GM12878 (cell line): ENCODE results near the gene IL18R1. TPM values are rescaled to one million over a fixed set of nuclear protein-coding genes. Genes with fewer than 3 reads are reported as not detected.

Experiments
- microRNA-seq: library from miRNA; unstranded; fragments of <30 nt; microRNA quantifications from one replicate; pipeline ENCODE4, GENCODE V29; 2018
- polyA plus RNA-seq, 11 experiments: library from polyadenylated mRNA; depleted of rRNA in 4 of 11; unstranded in 6 of 11; stranded (reverse) in 5 of 11; fragments of >200 nt; fragmentation: Nextera tagmentation in 4 of 11; fragmentation: Illumina TruSeq in 1 of 11; extraction: Ambion mirVana in 4 of 11; extraction: Trizol in 1 of 11; gene quantifications; 1 replicate in 1 of 11; 2 replicates in 10 of 11; pipeline versions ENCODE4 v1.2.1 to v1.2.3, GENCODE V29; 2011 to 2016; ENCODE audit warnings: inconsistent platforms in 2 of 11, missing spikeins in 2 of 11, low read depth in 1 of 11
- small RNA-seq: library from RNA; depleted of rRNA; stranded (forward); fragments of <200 nt; gene quantifications from one replicate; pipeline ENCODE3, GENCODE V24; 2014
- total RNA-seq, 4 experiments: library from RNA; depleted of rRNA in 3 of 4; stranded (reverse); fragments of >200 nt in 3 of 4; fragmentation: Illumina TruSeq in 1 of 4; extraction: Trizol in 1 of 4; gene quantifications; 2 replicates each; pipeline versions ENCODE4 v1.2.1 to v1.2.3, GENCODE V29; 2013 to 2021

IL18R1 gene
- total and polyA plus RNA-seq, 10 of the 15 experiments (the other 5 are each of a cell fraction or from before 2014, with no cell fraction given): 3.5 to 15.5 (median 11.1) TPM

Small RNAs within 50 kb of the gene (microRNA-seq; reads per million reads assigned to microRNA genes)
- 1.3 reads per million for gene MIR4772

Small RNAs within 50 kb of the gene (small RNA-seq; reads per million reads assigned to genes)
- gene MIR4772: 1.1 reads per million, percentile 36 among the genes with 10 or more reads in this experiment

Other genes starting within 250 kb of the IL18R1 start
- 0.17 and 0.33 TPM in 2 replicates for gene IL1R1, start 213.1 kb upstream of the IL18R1 start, total RNA-seq (2014; rRNA removed)
- gene IL1R1, start 213.1 kb upstream of the IL18R1 start, total RNA-seq (2014; rRNA removed; fragmentation: Illumina TruSeq; extraction: Trizol): 0.32 and 0.45 TPM in 2 replicates
- gene IL1R1, start 213.1 kb upstream of the IL18R1 start, total RNA-seq (2021): 0.61 and 1.1 TPM in 2 replicates
- 13.2 and 19.9 TPM in 2 replicates for gene IL1R1, start 213.1 kb upstream of the IL18R1 start, polyA plus RNA-seq (2011; rRNA removed)
- gene IL1R1, start 213.1 kb upstream of the IL18R1 start, polyA plus RNA-seq (2014; fragmentation: Illumina TruSeq; extraction: Trizol): 0.81 and 0.86 TPM in 2 replicates
- gene IL1R1, start 213.1 kb upstream of the IL18R1 start, polyA plus RNA-seq (2014; fragmentation: Nextera tagmentation; extraction: Ambion mirVana): under 1 TPM; 0.18 to 0.24 TPM
- 0.32 and 0.42 TPM in 2 replicates for gene IL1R1, start 213.1 kb upstream of the IL18R1 start, polyA plus RNA-seq (2014; rRNA removed)
- gene IL1R1, start 213.1 kb upstream of the IL18R1 start, polyA plus RNA-seq (2016; fragmentation: Nextera tagmentation; extraction: Ambion mirVana): under 1 TPM; 0.62 to 0.79 TPM
- gene IL1RL2, start 168.8 kb upstream of the IL18R1 start, total RNA-seq (2014; rRNA removed): not detected in 2 replicates
- not detected in 2 replicates for gene IL1RL2, start 168.8 kb upstream of the IL18R1 start, total RNA-seq (2014; rRNA removed; fragmentation: Illumina TruSeq; extraction: Trizol)
- gene IL1RL2, start 168.8 kb upstream of the IL18R1 start, total RNA-seq (2021): not detected in 2 replicates
- not detected in 2 replicates for gene IL1RL2, start 168.8 kb upstream of the IL18R1 start, polyA plus RNA-seq (2011; rRNA removed)
- not detected in 2 replicates for gene IL1RL2, start 168.8 kb upstream of the IL18R1 start, polyA plus RNA-seq (2014; fragmentation: Illumina TruSeq; extraction: Trizol)
- gene IL1RL2, start 168.8 kb upstream of the IL18R1 start, polyA plus RNA-seq (2014; fragmentation: Nextera tagmentation; extraction: Ambion mirVana): not detected
- gene IL1RL2, start 168.8 kb upstream of the IL18R1 start, polyA plus RNA-seq (2014; rRNA removed): not detected in 2 replicates
- gene IL1RL2, start 168.8 kb upstream of the IL18R1 start, polyA plus RNA-seq (2016; fragmentation: Nextera tagmentation; extraction: Ambion mirVana): not detected
- gene IL1RL1, start 44.2 kb upstream of the IL18R1 start, total RNA-seq (2014; rRNA removed): not detected in 2 replicates
- gene IL1RL1, start 44.2 kb upstream of the IL18R1 start, total RNA-seq (2014; rRNA removed; fragmentation: Illumina TruSeq; extraction: Trizol): not detected in 2 replicates
- gene IL1RL1, start 44.2 kb upstream of the IL18R1 start, total RNA-seq (2021): 0.18 TPM in 1 of 2 replicates, not detected in the other
- 0.06 and 0.08 TPM in 2 replicates for gene IL1RL1, start 44.2 kb upstream of the IL18R1 start, polyA plus RNA-seq (2011; rRNA removed)
- not detected in 2 replicates for gene IL1RL1, start 44.2 kb upstream of the IL18R1 start, polyA plus RNA-seq (2014; fragmentation: Illumina TruSeq; extraction: Trizol)
- gene IL1RL1, start 44.2 kb upstream of the IL18R1 start, polyA plus RNA-seq (2014; fragmentation: Nextera tagmentation; extraction: Ambion mirVana): not detected
- gene IL1RL1, start 44.2 kb upstream of the IL18R1 start, polyA plus RNA-seq (2014; rRNA removed): not detected in 2 replicates
- gene IL1RL1, start 44.2 kb upstream of the IL18R1 start, polyA plus RNA-seq (2016; fragmentation: Nextera tagmentation; extraction: Ambion mirVana): not detected
- 0.65 and 0.85 TPM in 2 replicates for gene IL18RAP, start 67.4 kb downstream of the IL18R1 start, total RNA-seq (2014; rRNA removed)
- 1.0 and 1.3 TPM in 2 replicates for gene IL18RAP, start 67.4 kb downstream of the IL18R1 start, total RNA-seq (2014; rRNA removed; fragmentation: Illumina TruSeq; extraction: Trizol)
- 0.54 and 1.4 TPM in 2 replicates for gene IL18RAP, start 67.4 kb downstream of the IL18R1 start, total RNA-seq (2021)
- gene IL18RAP, start 67.4 kb downstream of the IL18R1 start, polyA plus RNA-seq (2011; rRNA removed): 1.6 and 3.4 TPM in 2 replicates
- gene IL18RAP, start 67.4 kb downstream of the IL18R1 start, polyA plus RNA-seq (2014; fragmentation: Illumina TruSeq; extraction: Trizol): 0.75 and 1.4 TPM in 2 replicates
- gene IL18RAP, start 67.4 kb downstream of the IL18R1 start, polyA plus RNA-seq (2014; fragmentation: Nextera tagmentation; extraction: Ambion mirVana): under 1 TPM; 0.37 to 0.53 TPM
- 0.64 and 0.86 TPM in 2 replicates for gene IL18RAP, start 67.4 kb downstream of the IL18R1 start, polyA plus RNA-seq (2014; rRNA removed)
- 1 to 10 TPM in 1 of 2 experiments, not detected in 1; 1.1 TPM for gene IL18RAP, start 67.4 kb downstream of the IL18R1 start, polyA plus RNA-seq (2016; fragmentation: Nextera tagmentation; extraction: Ambion mirVana)
- gene SLC9A4, start 117.4 kb downstream of the IL18R1 start, total RNA-seq (2014; rRNA removed): not detected in 2 replicates
- gene SLC9A4, start 117.4 kb downstream of the IL18R1 start, total RNA-seq (2014; rRNA removed; fragmentation: Illumina TruSeq; extraction: Trizol): not detected in 2 replicates
- 0.05 and 0.10 TPM in 2 replicates for gene SLC9A4, start 117.4 kb downstream of the IL18R1 start, total RNA-seq (2021)
- not detected in 2 replicates for gene SLC9A4, start 117.4 kb downstream of the IL18R1 start, polyA plus RNA-seq (2011; rRNA removed)
- gene SLC9A4, start 117.4 kb downstream of the IL18R1 start, polyA plus RNA-seq (2014; fragmentation: Illumina TruSeq; extraction: Trizol): not detected in 2 replicates
- not detected for gene SLC9A4, start 117.4 kb downstream of the IL18R1 start, polyA plus RNA-seq (2014; fragmentation: Nextera tagmentation; extraction: Ambion mirVana)
- not detected in 2 replicates for gene SLC9A4, start 117.4 kb downstream of the IL18R1 start, polyA plus RNA-seq (2014; rRNA removed)
- not detected for gene SLC9A4, start 117.4 kb downstream of the IL18R1 start, polyA plus RNA-seq (2016; fragmentation: Nextera tagmentation; extraction: Ambion mirVana)